Measurements from ENCODE around the gene TRIM3. TPM values are rescaled to one million over a fixed set of nuclear protein-coding genes. Genes with fewer than 3 reads are reported as not detected.
A peak's percentile ranks its signal among the peaks of the same experiment; 100 is the strongest.

TRIM3 gene
- total RNA-seq, 4 donors from 2014 or later = 15.3 to 20.0 (median 16.5) TPM

- no peak overlapping the region for H3K27ac ChIP-seq
- in situ Hi-C loops (cut with MboI; ENCODE audit: low sequenced_read_pairs in 4 of 4) (no loop called here), intact Hi-C loops (cut with DNase I; ENCODE audit: low total_unique reads) (no loop called here)
- no peak for TF ChIP-seq POLR2A (IDR thresholded peaks at IDR 0.05)
- TF ChIP-seq CTCF (IDR thresholded peaks at IDR 0.05 in 4 of 5, conservative IDR thresholded peaks at IDR 0.05 in 1 of 5) = no peak
- ATAC-seq (no peak), DNase-seq (no peak)
- no peaks in the 10 kb centered on the region for H3K27me3 ChIP-seq
- H3K36me3 ChIP-seq = no peaks in the 10 kb centered on the region
- H3K4me1 ChIP-seq = no peaks in the 10 kb centered on the region
- no peak overlapping the region for H3K4me3 ChIP-seq
- no peaks in the 10 kb centered on the region for H3K9me3 ChIP-seq
These were observed 46.2 kb downstream of the TRIM3 start for GRCh38 chr11:6427516-6427915.

GRCh38 chr11:6420677-6421076 is 53.1 kb downstream of the TRIM3 start:
- ATAC-seq (no peak), DNase-seq (no peak)
- Histone ChIP-seq H3K27ac (no peak overlapping the region), H3K4me1 (peaks cover 14 to 15% of the 10 kb centered on the region in 2 donors), H3K4me3 (no peak overlapping the region), H3K27me3 (no peaks in the 10 kb centered on the region), H3K36me3 (no peaks in the 10 kb centered on the region), H3K9me3 (no peaks in the 10 kb centered on the region)
- in situ Hi-C loops (cut with MboI; ENCODE audit: low sequenced_read_pairs in 4 of 4) = no loop called here
- no peak for TF ChIP-seq CTCF (IDR thresholded peaks at IDR 0.05 in 4 of 5, conservative IDR thresholded peaks at IDR 0.05 in 1 of 5)
- TF ChIP-seq POLR2A (IDR thresholded peaks at IDR 0.05) = no peak
- intact Hi-C loops (cut with DNase I; ENCODE audit: low total_unique reads) = no loop called here

- ATAC-seq (peak; percentile 90 to 91), DNase-seq (peak; percentile 22 to 44)
- Histone ChIP-seq H3K4me1 (peaks cover 14 to 15% of the 10 kb centered on the region in 2 donors), H3K9me3 (no peaks in the 10 kb centered on the region), H3K27ac (peak within 1 kb of the TSS; percentile 78 to 92 (median 86)), H3K36me3 (no peaks in the 10 kb centered on the region), H3K4me3 (peak within 1 kb of the TSS; percentile 69 to 99 (median 92)), H3K27me3 (no peaks in the 10 kb centered on the region)
- in situ Hi-C loops (cut with MboI; ENCODE audit: low sequenced_read_pairs in 4 of 4) (no loop called here), intact Hi-C loops (cut with DNase I; ENCODE audit: low total_unique reads) (loop anchor here (1.0 to 2.0 kb wide), 3 partner anchors 24 to 54 kb away; partner anchors contain the start of genes SMPD1 and TRIM3)
- peak in 1 of 5 experiments; percentile 6 for TF ChIP-seq CTCF (IDR thresholded peaks at IDR 0.05 in 4 of 5, conservative IDR thresholded peaks at IDR 0.05 in 1 of 5)
- peak; percentile 42 to 48 for TF ChIP-seq POLR2A (IDR thresholded peaks at IDR 0.05)
These were observed 54.6 kb downstream of the TRIM3 start, which contains the start of gene APBB1 for GRCh38 chr11:6419009-6419631. Gene APBB1, minus strand, starts transcription at chr11:6419094. Its CDS starts 7,747 bp downstream, at chr11:6411347.

GRCh38 chr11:6418557-6419008 is 55.2 kb downstream of the TRIM3 start:
- Histone ChIP-seq H3K27me3 (no peaks in the 10 kb centered on the region), H3K27ac (peak overlapping the region; percentile 78 to 92 (median 86)), H3K36me3 (no peaks in the 10 kb centered on the region), H3K9me3 (no peaks in the 10 kb centered on the region), H3K4me3 (peak overlapping the region; percentile 69 to 99 (median 92)), H3K4me1 (peaks cover 14 to 15% of the 10 kb centered on the region in 2 donors)
- peak; percentile 18 to 34 for ATAC-seq
- in situ Hi-C loops (cut with MboI; ENCODE audit: low sequenced_read_pairs in 4 of 4) = no loop called here
- intact Hi-C loops (cut with DNase I; ENCODE audit: low total_unique reads) = loop anchor here (1.0 to 2.0 kb wide), 3 partner anchors 24 to 55 kb away; partner anchors contain the start of genes SMPD1 and TRIM3
- TF ChIP-seq CTCF (IDR thresholded peaks at IDR 0.05 in 4 of 5, conservative IDR thresholded peaks at IDR 0.05 in 1 of 5) = no peak
- no peak for TF ChIP-seq POLR2A (IDR thresholded peaks at IDR 0.05)
- DNase-seq = no peak
